Tibial nerve (tissue), 4 donors: ENCODE data around the gene MYL12B.

Source experiments
- EP300 ChIP-seq, 2 donors: sonication (generic); formaldehyde crosslinking; IDR thresholded peaks; one replicate each; pipeline ENCODE4 v1.6.1; 2017; ENCODE audit warnings: antibody characterized with exemption in 2 of 2, mild to moderate bottlenecking in 1 of 2
- TF ChIP-seq, protein P1 (sequence below), 5 experiments: fragments of 200-600 bp in 3 of 5; fragments of 450-650 bp in 2 of 5; sonication (generic) in 3 of 5; IDR thresholded peaks; one replicate each; pipeline ENCODE4 v1.5.1; 2016 to 2019; ENCODE audit warnings: antibody characterized with exemption in 5 of 5, mild to moderate bottlenecking in 3 of 5, moderate library complexity in 2 of 5

DNA sequence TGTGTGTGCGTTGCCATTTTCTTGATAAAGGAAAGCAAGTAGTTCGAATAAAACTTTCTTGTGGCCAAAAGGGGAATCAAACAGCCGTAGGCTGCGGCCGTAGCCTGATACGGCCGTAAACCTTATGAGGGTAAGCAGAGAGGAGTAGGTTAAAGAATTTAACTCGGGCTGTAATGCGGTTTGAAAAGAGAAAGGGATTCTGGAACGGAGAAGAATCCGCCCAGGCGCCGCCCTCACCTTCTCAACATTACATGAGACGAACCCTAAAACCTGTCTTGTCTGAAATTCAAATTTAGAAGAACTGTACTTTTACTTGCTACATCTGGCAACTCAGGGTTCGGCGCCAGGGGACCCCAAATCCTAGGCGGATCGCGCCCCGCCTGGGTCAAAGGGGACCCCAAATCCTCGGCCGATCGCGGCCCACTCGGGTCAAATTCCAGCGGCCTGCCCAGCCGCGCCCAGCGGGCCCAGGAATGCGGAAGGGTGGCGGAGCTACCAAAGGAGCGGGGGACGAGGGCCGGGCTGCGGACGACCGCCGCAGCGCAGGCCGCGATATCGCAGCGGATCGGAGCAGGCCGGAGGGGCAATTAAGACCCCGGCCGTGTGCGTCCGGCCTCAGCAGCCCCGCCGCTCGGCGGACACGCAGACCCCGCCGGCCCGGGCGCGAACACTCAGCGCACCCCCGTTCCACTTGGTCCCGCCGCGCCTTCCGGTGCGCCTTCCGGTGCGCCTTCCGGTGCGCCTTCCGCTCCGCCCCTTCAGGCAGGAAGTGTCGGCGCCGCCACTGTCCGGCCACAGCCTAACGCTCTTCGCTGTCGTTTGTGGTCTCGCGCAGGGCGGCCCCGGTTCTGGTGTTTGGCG lies at the start of gene MYL12B:
- TF ChIP-seq, protein P1, sequence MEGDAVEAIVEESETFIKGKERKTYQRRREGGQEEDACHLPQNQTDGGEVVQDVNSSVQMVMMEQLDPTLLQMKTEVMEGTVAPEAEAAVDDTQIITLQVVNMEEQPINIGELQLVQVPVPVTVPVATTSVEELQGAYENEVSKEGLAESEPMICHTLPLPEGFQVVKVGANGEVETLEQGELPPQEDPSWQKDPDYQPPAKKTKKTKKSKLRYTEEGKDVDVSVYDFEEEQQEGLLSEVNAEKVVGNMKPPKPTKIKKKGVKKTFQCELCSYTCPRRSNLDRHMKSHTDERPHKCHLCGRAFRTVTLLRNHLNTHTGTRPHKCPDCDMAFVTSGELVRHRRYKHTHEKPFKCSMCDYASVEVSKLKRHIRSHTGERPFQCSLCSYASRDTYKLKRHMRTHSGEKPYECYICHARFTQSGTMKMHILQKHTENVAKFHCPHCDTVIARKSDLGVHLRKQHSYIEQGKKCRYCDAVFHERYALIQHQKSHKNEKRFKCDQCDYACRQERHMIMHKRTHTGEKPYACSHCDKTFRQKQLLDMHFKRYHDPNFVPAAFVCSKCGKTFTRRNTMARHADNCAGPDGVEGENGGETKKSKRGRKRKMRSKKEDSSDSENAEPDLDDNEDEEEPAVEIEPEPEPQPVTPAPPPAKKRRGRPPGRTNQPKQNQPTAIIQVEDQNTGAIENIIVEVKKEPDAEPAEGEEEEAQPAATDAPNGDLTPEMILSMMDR (IDR thresholded peaks at IDR 0.05) = peak in 3 of 5 experiments; percentile 5 to 75 (median 44)
- TF ChIP-seq EP300 (IDR thresholded peaks at IDR 0.05) = peak in 1 of 2 donors; percentile 96
